Measurements from ENCODE around the gene SIX2.

DNA sequence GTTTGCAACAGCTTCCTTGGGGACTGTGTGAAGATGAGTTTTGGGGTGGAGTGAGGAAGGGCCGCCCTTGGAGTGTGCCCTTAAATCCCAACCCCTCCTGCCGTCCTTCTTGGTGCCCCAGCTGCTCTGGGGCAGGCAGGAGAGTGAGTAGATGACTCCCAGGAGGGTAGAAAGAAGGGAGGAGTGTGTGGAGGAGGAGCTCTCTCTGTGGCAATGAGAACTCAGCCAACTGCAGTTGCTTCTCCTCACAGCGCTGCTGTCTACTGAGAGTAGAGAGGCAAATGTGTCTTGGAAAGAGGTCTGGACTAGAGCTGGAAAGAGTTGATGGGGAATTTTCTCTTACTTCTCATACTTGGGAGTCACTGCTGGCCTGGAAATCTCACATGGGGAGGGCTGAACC, 21.8 kb upstream of the SIX2 start:
- TF ChIP-seq POLR2A (IDR thresholded peaks at IDR 0.05; ENCODE audit: low read depth, low read length) (no peak), EZH2 (IDR thresholded peaks at IDR 0.05; ENCODE audit: borderline replicate concordance, low read depth, low read length, severe bottlenecking) (no peak), POLR2AphosphoS5 (IDR thresholded peaks at IDR 0.05; ENCODE audit: insufficient read depth, low read depth, low read length) (no peak), JUN (IDR thresholded peaks at IDR 0.05; ENCODE audit: borderline replicate concordance, insufficient read depth, insufficient read length, low read depth) (no peak), GATA2 (IDR thresholded peaks at IDR 0.05; ENCODE audit: insufficient read depth, insufficient read length, low read depth, low read length) (no peak)
- TF ChIP-seq, protein P1, sequence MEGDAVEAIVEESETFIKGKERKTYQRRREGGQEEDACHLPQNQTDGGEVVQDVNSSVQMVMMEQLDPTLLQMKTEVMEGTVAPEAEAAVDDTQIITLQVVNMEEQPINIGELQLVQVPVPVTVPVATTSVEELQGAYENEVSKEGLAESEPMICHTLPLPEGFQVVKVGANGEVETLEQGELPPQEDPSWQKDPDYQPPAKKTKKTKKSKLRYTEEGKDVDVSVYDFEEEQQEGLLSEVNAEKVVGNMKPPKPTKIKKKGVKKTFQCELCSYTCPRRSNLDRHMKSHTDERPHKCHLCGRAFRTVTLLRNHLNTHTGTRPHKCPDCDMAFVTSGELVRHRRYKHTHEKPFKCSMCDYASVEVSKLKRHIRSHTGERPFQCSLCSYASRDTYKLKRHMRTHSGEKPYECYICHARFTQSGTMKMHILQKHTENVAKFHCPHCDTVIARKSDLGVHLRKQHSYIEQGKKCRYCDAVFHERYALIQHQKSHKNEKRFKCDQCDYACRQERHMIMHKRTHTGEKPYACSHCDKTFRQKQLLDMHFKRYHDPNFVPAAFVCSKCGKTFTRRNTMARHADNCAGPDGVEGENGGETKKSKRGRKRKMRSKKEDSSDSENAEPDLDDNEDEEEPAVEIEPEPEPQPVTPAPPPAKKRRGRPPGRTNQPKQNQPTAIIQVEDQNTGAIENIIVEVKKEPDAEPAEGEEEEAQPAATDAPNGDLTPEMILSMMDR (IDR thresholded peaks at IDR 0.05; ENCODE audit: extremely low read depth in 1 of 2, insufficient read depth in 1 of 2, low read depth in 1 of 2, low read length in 2 of 2) = no peak
- TF ChIP-seq, protein P2, sequence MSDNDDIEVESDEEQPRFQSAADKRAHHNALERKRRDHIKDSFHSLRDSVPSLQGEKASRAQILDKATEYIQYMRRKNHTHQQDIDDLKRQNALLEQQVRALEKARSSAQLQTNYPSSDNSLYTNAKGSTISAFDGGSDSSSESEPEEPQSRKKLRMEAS (IDR thresholded peaks at IDR 0.05; ENCODE audit: insufficient read depth, insufficient read length) = no peak

Data from endothelial cell of umbilical vein (primary cell).